GM11168 (cell line): ENCODE data around the gene MIX23.

Experiments
- in situ Hi-C: fragments of 300-500 bp; cut with MboI; formaldehyde crosslinking; loops from one replicate; pipeline ENCODE4 v1.12.0; 2022; ENCODE audit warnings: low sequenced_read_pairs; ENCODE audit not compliant: unreplicated experiment

MIX23 gene

DNA sequence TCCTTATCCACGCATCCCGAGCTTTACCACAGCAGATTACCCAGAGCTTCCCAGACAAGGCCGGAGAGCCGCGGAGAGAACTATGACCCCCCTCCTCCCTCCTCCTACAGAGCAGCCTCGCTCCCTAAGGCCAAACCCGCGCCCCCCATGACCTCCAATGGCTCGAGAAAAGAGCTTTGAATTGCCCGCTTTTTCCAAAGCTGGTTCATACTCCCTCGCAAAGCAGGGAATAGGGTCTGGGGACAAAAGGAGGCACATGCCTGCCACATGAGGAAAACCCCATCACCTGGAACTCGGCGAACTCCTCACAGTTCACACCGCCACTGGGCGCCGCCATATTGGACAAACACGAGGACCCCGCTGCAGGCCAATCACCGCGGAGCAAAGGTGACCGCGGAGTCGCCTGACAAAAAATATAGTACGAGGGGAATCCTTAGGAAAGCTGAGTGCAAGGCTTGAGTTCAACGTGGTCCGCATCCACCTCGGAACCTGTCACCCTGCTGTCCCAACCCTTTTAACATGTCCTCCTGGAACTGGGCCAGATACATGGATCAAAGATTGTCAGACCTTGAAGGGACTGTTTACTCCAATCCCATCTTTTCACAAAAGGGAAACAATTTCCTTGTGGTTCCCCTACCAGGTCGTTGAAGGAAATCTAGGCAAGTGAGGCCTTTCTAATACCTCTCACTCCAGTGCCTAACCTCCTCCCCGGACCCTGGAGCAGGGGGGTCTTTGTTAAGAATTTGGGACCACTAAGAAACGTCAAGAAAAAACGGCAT, at the start of gene MIX23:
Gene MIX23 (minus strand): TSS at position 344 of the 779 bp plus-strand sequence. CDS start 7 bp downstream, at position 337.
- in situ Hi-C loops = no loop called here

DNA sequence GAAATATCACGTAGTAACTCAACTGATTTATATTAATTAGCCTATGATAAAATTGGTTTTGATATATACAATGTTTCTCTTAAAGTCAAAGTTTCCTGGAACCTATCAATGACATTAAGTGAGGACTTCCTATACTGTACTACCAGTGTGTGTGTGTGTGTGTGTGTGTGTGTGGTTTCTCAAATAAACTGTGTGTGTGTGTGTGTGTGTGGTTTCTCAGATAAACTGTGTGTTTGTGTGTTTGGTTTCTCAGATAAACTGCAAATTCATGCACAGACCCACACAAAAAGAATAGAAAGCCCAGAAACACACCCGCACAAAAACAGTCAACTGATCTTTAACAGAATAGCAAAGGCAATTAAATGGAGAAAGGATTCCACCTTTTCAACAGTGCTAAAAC, 47.3 kb upstream of the MIX23 start:
- in situ Hi-C loops = no loop called here

DNA sequence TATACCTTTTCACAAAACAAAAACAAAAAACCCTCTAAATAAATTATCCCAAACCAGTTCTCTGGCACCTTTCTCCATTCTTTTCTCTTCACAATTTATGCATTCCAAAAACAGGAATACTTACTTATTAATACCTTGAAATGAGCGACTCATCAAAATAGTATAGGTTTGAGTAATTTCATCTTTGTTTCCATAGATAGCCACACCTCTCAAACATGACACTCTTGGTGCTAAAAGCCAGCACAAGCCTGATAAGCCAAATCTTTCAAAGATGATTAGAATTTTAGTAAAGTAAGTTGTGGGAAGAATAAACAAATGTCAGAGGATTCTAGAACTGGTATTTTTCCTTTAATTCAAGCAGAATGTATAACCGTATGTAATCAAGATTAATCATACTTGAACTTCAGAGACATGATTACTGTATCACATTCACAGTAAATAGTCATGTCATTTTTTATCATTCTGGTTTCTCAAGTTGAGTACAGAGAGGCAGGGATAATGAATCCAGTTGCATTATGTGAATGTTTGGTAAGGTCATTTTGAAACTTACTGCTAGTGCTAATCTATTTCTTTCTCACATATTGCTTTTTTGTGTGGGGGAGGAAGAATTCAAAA, 44.9 kb upstream of the MIX23 start:
- in situ Hi-C loops = no loop called here

DNA sequence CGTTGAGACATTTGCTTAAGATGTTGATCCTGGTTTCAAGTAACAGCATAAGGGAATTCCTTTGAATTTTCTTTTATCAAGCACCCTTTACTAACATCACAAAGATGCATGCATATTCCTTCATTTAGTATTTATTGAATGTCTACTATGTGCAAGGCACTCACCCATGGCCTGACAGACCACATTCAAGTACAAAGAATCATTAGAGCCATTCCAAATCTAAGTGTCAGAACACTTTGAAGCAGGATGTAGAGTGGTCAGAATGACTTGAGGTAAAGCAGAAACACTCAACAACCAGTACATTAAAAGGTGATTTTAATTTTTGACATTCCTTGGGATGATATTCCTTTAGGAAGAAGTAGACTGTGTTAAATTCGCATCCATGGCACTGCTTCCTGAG, 38.8 kb upstream of the MIX23 start:
- in situ Hi-C loops = no loop called here

DNA sequence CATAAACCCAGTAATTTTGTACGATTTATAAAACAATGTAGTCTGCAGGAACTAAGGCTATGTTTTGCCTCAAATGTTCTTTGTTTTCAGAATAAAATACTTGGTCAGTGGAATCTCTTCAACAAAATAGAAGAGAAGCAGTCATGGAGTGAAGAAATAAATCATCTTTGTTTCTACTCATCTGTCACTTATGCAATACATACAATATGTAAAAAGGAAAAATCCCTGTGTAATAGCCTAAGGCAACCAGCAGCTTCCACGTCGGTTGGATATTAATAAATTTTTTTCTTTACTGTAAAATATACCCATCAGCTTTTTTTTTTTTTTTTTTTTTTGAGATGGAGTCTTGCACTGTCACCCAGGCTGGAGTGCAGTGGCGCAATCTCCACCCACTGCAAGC, 38.1 kb upstream of the MIX23 start:
- in situ Hi-C loops = no loop called here

DNA sequence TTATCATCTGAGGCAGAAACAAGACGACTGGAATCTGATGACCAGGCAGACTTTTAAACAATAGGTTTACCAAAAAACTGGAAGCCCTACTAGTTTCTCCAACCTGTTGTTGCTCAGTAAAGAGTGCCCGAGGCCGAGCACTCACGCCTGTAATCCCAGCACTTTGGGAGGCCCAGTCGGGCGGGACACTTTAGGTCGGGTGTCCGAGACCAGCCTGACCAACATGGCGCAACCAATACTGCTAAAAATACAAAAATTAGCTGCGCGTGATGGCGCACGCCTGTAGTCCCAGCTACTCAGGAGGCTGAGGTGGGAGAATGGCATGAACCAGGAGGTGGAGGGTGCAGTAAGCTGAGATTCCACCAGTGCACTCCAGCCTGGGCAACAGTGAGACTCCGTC, 33.9 kb upstream of the MIX23 start:
- in situ Hi-C loops = no loop called here

DNA sequence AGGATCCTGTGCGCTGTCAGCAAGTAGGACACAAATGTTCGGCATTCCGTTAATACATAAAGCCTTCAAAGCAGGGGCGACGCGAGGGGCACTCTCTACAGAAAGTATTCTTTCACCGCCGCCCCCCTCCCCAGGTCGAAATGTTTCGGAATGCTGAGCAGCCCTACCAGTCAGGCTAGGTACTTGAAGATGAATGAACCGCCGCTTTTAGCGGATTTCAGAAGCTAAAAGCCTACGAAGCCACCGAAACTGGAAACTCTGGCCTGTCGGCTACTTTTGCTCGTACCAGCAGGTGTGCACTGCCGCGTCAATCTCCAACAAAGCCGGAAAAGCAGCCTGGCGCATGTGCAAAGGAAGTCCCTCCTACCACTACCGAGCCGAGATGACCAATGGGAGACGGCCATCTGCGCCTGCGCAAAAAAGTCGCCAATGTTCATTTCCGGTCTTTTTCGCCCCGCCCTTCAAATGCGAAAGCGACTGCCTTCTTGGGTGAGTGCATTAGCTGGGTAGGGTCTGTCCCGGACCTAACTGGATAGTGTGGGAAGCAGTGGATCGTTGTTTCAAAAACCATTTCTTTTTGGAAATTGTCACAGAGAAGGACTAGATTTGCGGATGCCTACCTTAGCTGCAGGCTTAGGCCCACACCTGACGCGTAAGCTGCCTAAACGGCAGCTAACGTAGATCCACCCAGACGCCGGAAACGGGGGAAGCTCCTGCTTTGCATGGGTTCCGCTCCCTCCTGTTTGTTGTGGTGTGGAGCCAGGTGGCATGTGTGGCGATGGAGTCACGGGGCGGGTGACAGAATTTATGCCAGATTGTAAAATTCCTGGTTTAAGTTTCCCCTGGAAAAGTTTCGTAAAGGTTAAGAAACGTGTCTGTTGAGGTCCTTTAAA, 33.0 kb upstream of the MIX23 start, which contains the start of gene WDR5B:
Gene WDR5B (minus strand): TSS at position 301 of the 893 bp plus-strand sequence. CDS start 534 bp downstream, outside the sequence.
- in situ Hi-C loops = no loop called here

DNA sequence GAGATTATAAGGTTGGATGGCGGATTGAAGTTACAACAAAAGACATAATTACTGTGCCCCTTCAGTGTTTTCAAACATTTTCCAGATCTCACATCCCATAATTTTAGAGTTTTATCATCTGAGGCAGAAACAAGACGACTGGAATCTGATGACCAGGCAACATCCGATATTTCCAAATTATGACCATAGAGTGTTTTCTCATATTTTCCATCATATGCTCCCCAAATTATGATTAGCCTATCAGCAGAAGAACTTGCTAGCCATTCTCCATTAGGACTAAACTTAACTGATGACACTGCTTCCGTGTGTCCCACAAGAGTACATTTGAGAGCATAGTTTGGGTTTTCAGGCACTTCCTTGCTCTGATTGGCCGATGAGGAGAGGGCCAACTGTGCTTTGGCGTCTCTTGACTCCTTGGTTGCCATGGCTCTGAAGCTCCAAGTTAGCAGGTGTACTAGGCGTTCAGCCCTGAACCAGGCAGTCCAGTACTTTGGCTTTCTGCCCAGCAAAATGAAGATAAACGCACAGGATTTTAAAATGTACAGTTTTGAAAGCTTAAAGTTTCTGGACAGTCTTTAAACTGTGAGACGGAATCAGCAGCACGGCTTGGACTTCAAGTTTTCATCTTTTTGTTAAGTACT, 32.2 kb upstream of the MIX23 start:
- in situ Hi-C loops = no loop called here

DNA sequence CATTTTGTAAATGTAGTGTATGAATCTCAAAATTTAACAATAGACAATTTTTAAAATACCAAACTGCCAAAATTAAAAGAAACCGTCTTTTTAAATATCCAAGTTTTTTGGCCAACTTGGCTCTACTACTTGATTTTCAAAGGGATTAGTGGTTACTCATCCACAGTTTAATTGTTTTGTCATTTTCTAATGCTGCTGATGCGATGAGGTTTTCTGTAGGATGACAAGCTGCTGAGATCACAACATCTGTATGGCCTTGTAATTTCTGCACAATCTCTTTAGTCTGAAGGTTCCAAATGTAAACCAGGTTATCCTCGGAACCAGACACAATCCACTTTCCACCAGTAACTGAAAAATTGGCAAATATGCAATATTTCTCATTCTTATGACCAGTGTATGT, 31.4 kb upstream of the MIX23 start:
- in situ Hi-C loops = no loop called here

DNA sequence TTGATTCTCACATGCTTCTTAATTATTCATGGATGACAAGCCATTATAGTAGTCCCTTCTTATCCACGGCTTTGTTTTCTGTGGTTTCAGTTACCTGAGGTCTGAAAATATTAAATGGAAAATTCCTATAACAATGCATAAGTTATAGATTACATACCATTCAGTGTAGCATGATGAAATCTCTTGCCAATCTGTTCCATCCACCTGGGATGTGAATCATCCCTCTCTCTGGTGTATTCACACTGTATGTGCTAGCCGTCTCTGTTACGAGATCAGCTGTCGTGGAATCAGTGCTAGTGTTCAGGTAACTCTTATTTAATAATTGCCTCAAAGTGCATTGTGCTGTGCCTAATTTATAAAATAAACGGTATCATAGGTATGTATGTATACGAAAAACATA, 27.6 kb upstream of the MIX23 start:
- in situ Hi-C loops = no loop called here

DNA sequence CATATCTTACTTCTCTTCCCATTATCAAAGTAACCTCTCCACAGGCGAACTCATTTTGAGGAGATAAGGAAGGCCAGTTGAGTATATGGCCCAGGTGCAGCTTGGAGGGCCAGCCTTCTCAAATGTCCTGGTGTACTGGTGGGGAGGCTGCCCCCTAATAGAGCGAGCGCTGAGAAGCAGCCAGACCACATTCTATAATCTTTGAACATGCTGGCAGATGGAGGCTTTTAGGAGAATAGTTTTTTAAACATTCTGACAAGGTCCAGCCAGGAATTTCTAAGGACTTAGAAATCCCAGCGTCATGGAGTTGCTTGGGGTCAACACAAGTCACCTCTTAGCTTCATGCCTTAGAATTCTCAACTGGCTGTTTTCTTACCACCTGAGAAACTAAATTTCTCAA, 27.1 kb upstream of the MIX23 start:
- in situ Hi-C loops = no loop called here

DNA sequence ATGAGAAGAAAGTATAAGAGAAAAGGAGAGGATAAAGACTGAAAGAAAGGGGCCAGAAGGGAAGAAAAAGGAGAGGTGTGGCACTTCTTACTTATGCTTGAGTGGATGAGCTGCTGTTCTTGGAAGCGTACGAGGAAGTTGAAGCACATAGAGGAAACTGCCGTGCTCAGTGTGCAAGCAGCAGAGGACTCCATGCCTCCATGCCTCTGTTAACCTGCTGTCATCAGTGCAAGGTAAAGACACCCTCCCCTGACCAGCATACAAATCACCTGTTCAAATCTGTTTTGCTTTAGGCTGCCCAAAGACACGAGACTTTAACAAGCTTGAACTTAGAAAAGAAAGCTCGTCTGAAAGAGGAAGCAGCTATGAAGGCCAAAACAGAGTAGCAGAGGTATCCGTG, 26.4 kb upstream of the MIX23 start:
- in situ Hi-C loops = no loop called here

DNA sequence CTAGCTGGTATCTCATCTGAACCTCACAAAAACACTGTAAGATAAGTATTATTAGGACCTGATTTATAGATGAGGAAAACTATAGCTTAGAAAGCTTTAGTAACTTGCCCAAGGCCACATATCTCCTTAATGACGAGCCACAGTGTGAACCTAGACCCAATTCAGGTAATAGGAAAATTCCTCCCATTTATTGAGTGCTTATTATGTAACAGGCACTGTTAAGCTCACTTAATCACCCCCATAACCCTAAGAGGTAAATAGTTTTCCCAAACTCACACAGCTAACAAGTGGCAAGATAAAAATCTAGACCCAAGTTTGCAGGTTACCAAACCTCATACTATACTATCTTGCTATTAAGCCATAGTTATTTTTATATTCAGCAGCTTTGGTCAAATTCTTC, 24.9 kb upstream of the MIX23 start:
- in situ Hi-C loops = no loop called here

DNA sequence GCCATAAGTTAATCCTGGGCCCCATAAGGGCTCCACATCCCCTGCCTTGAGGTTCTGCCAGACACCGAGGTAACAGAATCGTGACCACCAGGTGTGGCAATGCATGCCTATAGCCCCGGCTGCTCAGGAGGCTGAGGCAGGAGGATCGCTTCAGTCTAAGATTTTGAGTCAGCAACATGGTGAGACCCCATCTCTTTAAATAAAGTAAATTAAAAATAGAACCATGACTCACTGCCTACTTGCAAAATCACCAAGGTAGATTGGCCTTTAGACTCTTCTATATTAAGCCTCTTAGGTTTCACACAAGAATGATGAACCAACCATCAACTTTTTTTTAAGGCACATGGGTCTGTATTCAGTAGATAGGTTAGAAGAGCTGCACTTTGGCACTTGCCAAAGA, 23.2 kb upstream of the MIX23 start:
- in situ Hi-C loops = no loop called here

DNA sequence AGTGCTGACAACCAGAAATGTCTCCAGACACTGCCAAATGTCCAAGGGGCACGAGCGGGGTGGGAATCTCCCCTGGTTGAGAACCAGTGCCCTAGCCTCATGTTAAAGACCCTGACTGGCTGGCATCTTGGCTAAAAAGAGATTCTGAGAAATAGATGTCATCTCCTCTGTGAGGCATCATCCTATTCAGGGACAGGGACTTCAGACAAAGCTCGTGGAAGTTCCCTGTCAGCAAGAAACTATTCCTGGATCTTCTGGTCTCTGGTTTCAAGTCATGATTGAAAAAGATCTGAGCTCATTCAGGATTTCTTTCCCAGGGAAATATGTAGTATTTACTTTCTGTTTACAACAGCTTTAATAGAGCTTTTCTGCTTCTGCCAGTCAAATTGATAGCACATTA, 22.0 kb upstream of the MIX23 start:
- in situ Hi-C loops = no loop called here

DNA sequence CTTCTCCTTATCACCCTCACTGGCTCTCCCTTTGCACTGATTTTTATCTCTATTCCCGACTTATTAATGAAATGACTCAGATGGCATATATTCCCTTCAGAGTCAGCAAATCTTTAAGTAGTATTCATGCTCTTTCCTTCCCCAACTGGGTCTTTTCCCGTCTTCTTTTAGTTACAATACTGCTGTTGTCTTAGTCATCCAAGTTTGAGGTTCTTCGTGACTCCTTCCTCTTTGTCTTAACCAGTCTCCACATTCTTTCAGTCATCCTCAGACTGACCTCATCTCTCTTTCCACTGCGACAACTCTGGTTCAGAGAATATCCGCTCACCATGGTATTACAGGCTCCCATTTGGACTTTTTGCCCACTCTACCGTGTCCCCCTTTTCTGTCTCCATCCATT, 20.5 kb upstream of the MIX23 start:
- in situ Hi-C loops = no loop called here

DNA sequence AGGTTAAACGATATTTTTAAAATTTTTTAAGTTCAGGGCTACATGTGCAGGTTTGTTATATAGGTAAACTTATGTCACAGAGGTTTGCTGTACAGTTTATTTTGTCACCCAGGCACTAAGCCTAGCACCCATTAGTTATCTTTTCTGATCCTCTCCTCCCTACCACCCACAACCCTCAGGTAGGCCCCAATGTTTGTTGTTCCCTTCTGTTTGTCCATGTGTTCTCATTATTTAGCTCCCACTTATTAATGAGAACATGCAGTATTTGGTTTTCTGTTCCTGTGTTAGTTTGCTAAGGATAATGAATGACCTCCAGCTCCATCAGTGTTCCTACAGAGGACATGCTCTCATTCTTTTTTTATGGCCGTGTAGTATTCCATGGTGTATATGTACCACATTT, 15.9 kb upstream of the MIX23 start:
- in situ Hi-C loops = no loop called here

DNA sequence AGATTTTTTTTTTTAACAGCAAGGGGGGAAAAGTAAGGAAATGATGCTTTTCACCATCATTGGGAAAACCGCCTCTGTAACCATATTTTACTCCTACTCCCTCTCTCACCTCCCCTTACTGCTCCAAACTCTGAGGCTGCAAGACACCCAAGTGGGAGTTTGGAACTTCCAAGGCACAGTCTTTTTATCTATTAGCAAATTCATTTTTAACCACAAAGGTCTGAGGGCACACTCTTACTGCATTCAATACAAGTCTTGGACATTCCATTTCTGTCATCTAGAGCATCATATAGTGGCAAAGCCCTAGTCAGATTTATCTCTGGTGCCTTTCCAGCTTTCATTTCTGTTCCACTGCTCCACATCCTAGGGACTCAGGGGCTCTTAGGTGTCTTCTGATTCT, 14.2 kb upstream of the MIX23 start:
- in situ Hi-C loops = no loop called here

DNA sequence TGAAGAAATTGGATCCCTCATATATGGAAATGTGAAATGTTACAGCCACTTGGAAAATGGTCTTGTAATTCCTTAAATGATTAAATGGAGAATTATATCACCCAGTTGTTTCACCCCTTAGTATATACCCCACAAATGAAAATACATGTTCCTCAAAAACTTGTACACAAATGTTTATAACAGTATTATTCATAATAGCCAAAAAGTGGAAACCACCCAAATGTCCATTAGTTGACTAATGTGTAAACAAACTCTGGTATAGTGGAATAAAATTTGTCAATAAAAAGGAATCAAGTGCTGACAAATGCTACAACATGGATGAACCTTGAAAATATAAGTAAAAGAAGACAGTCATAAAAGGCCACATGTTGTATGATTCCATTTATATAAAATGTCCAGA, 13.5 kb upstream of the MIX23 start:
- in situ Hi-C loops = no loop called here

DNA sequence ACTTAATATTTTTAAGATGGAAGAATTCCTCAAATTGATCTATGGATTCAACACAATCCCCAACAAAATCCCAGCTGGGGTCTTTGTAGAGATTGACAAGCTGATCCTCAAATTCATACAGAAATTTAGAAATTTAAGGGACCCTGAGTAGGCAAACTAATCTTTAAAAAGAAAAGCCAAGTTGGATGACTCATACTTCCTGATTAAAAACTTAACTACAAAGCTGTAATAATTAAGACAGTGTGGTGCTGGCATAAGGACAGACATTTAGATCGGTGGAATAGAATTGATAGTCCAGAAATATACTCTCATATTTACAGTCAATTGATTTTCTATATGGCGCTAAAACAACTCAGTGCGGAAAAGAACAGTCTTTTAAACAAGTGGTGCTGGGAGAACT, 12.6 kb upstream of the MIX23 start:
- in situ Hi-C loops = no loop called here

DNA sequence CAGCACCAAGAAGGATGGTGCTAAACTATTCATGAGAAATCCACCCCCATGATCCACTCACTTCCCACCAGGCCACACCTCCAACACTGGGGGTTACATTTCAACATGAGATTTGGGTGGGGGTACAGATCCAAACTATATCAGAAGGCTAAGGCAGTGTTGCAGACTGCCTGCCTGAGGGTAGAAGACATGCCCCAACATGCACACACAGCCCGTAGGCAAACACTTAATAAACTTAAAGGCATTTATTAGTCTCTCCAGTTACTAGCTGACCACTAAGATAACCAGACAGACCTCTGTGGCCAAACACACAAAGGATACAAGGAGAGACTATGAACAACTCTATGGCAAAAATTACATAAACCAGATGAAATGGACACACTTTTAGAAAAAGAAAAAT, 11.1 kb upstream of the MIX23 start:
- in situ Hi-C loops = no loop called here
